Measurements from ENCODE around the gene LINGO4.

- TF ChIP-seq ZNF8 (CRISPR knock-in tag; IDR thresholded peaks at IDR 0.05) (no peak), ISL1 (CRISPR knock-in tag; IDR thresholded peaks at IDR 0.05) (no peak), ZFP3 (CRISPR knock-in tag; IDR thresholded peaks at IDR 0.05) (no peak)
Observed at GRCh38 chr1:151787689-151788088, 17.5 kb downstream of the LINGO4 start.
